CD14-positive monocyte (primary cell): Measurements from ENCODE around the gene SUCO. TPM values are rescaled to one million over a fixed set of nuclear protein-coding genes. Genes with fewer than 3 reads are reported as not detected.

ENCODE experiments used
- DNase-seq, 3 donors: peaks; one replicate each; pipeline ENCODE4 v3.0.0-alpha.2; 2011 to 2022
- H2AFZ ChIP-seq: 2 replicates; pipeline ENCODE4 v1.6.0; 2012; ENCODE audit warnings: mild to moderate bottlenecking, low read depth, low read length, inconsistent platforms; ENCODE audit not compliant: insufficient read depth, poor library complexity, severe bottlenecking
- H3K27ac ChIP-seq, 2 donors: 1 replicate in 1 of 2; 2 replicates in 1 of 2; pipeline ENCODE4 v1.5.1; 2012 to 2013; ENCODE audit warnings: low read length in 2 of 2, control low read depth in 1 of 2, inconsistent platforms in 1 of 2, low read depth in 1 of 2, mild to moderate bottlenecking in 1 of 2
- H3K27me3 ChIP-seq, 2 donors: one replicate each; pipeline versions ENCODE4 v1.6.0 to v1.6.1; 2011 to 2013; ENCODE audit warnings: low read length in 2 of 2; ENCODE audit not compliant: control insufficient read depth in 2 of 2, insufficient read depth in 2 of 2
- H3K36me3 ChIP-seq, 2 donors: replicated peaks in 1 of 2; 1 replicate in 1 of 2; 2 replicates in 1 of 2; pipeline versions ENCODE4 v1.5.1 to v1.6.1; 2012 to 2013; ENCODE audit warnings: low read length in 2 of 2, control low read depth in 1 of 2, inconsistent platforms in 1 of 2, mild to moderate bottlenecking in 1 of 2; ENCODE audit not compliant: insufficient read depth in 2 of 2, control insufficient read depth in 1 of 2
- H3K4me1 ChIP-seq, 2 donors: 1 replicate in 1 of 2; 2 replicates in 1 of 2; pipeline versions ENCODE4 v1.5.1 to v1.6.1; 2012 to 2013; ENCODE audit warnings: low read length in 2 of 2, control low read depth in 1 of 2, inconsistent platforms in 1 of 2, mild to moderate bottlenecking in 1 of 2, moderate library complexity in 1 of 2; ENCODE audit not compliant: insufficient read depth in 2 of 2, control insufficient read depth in 1 of 2
- H3K4me2 ChIP-seq: replicated peaks from 2 replicates; pipeline ENCODE3; 2012; ENCODE audit warnings: low read length, moderate library complexity, mild to moderate bottlenecking; ENCODE audit not compliant: poor library complexity, severe bottlenecking; ENCODE audit errors: extremely low read depth
- H3K4me3 ChIP-seq, 3 experiments: fragments of 200-600 bp in 1 of 3; sonication (generic) in 1 of 3; replicated peaks in 1 of 3; 1 replicate in 2 of 3; 2 replicates in 1 of 3; pipeline ENCODE4 v1.5.1; 2011 to 2013; ENCODE audit warnings: low read length in 3 of 3, mild to moderate bottlenecking in 3 of 3, control low read depth in 2 of 3, low read depth in 2 of 3, inconsistent platforms in 1 of 3, moderate library complexity in 1 of 3
- H3K79me2 ChIP-seq: 2 replicates; pipeline ENCODE4 v1.6.0; 2012; ENCODE audit warnings: mild to moderate bottlenecking, control low read depth, inconsistent platforms, low read length, moderate library complexity; ENCODE audit not compliant: insufficient read depth
- H3K9ac ChIP-seq: 2 replicates; pipeline ENCODE4 v1.6.0; 2017; ENCODE audit warnings: low read length, mild to moderate bottlenecking; ENCODE audit not compliant: insufficient read depth, poor library complexity, severe bottlenecking
- H3K9me3 ChIP-seq, 2 donors: replicated peaks in 1 of 2; 1 replicate in 1 of 2; 2 replicates in 1 of 2; pipeline versions ENCODE4 v1.5.1 to v1.6.1; 2012 to 2013; ENCODE audit warnings: low read length in 2 of 2, control low read depth in 1 of 2; ENCODE audit not compliant: control insufficient read depth in 1 of 2, insufficient read depth in 1 of 2
- H4K20me1 ChIP-seq: 2 replicates; pipeline ENCODE4 v1.6.0; 2012; ENCODE audit warnings: mild to moderate bottlenecking, low read length, control low read depth, moderate library complexity; ENCODE audit not compliant: insufficient read depth
- H3K27ac Mint-ChIP-seq, 7 donors: one replicate each; pipeline ENCODE4 v1.8.0; 2020; ENCODE audit warnings: mild to moderate bottlenecking in 7 of 7, mixed read lengths in 7 of 7, moderate library complexity in 6 of 7, inconsistent platforms in 2 of 7
- H3K27me3 Mint-ChIP-seq, 3 donors: one replicate each; pipeline ENCODE4 v1.8.0; 2021 to 2022; ENCODE audit warnings: low read depth in 3 of 3, mild to moderate bottlenecking in 3 of 3, mixed read lengths in 3 of 3, moderate library complexity in 3 of 3, inconsistent platforms in 1 of 3
- H3K36me3 Mint-ChIP-seq, 2 donors: one replicate each; pipeline ENCODE4 v1.8.0; 2020; ENCODE audit warnings: mixed read lengths in 2 of 2, inconsistent platforms in 1 of 2, mild to moderate bottlenecking in 1 of 2
- H3K4me1 Mint-ChIP-seq: one replicate; pipeline ENCODE4 v1.8.0; 2020; ENCODE audit warnings: mild to moderate bottlenecking, mixed read lengths
- H3K4me3 Mint-ChIP-seq, 2 donors: one replicate each; pipeline ENCODE4 v1.8.0; 2020; ENCODE audit warnings: mild to moderate bottlenecking in 2 of 2, mixed read lengths in 2 of 2, moderate library complexity in 1 of 2
- H3K9me3 Mint-ChIP-seq, 7 donors: one replicate each; pipeline ENCODE4 v1.8.0; 2020 to 2022; ENCODE audit warnings: mixed read lengths in 7 of 7, mild to moderate bottlenecking in 6 of 7, moderate library complexity in 6 of 7, inconsistent platforms in 2 of 7
- WGBS: methylation state at CpG from one replicate; pipeline ENCODE4 v1.1.5; 2013; ENCODE audit warnings: missing lambda C conversion rate; ENCODE audit not compliant: insufficient coverage; 5-methylcytosine and 5-hydroxymethylcytosine counted together
- intact Hi-C, 2 donors: fragments of 100-400 bp; cut with micrococcal nuclease; formaldehyde crosslinking; loops; one replicate each; pipeline versions ENCODE4 v1.15.0 to v1.15.1; 2023
- polyA plus RNA-seq, 3 donors: library from polyadenylated mRNA; depleted of rRNA in 1 of 3; unstranded in 2 of 3; stranded (reverse) in 1 of 3; fragments of 300-500 nt in 2 of 3; fragments of >200 nt in 1 of 3; fragmentation: Illumina TruSeq in 2 of 3; gene quantifications; 1 replicate in 2 of 3; 2 replicates in 1 of 3; pipeline ENCODE4 v1.2.3, GENCODE V29; 2012 to 2021
- TF ChIP-seq, protein P1 (sequence below): fragments of 200-600 bp; IDR thresholded peaks from one replicate; pipeline ENCODE4 v1.8.0; 2022; ENCODE audit warnings: antibody characterized with exemption, mild to moderate bottlenecking

Gene SUCO
- polyA plus RNA-seq, 3 donors: 6.8 to 8.5 (median 6.8) TPM

- Histone ChIP-seq H2AFZ (no peak overlapping the region), H3K36me3 (peaks cover 36 to 48% of the 10 kb centered on the region in 2 donors), H4K20me1 (no peaks in the 10 kb centered on the region), H3K27ac (no peak overlapping the region), H3K4me1 (peaks cover 10 to 23% of the 10 kb centered on the region in 2 donors), H3K9me3 (no peaks in the 10 kb centered on the region), H3K79me2 (no peaks in the 10 kb centered on the region), H3K4me3 (no peak overlapping the region), H3K27me3 (no peaks in the 10 kb centered on the region), H3K9ac (no peak overlapping the region), H3K4me2 (no peak overlapping the region)
- DNase-seq: no peak
- no peak overlapping the region for H3K27ac Mint-ChIP-seq
- peaks cover 33 to 34% of the 10 kb centered on the region in 2 donors for H3K36me3 Mint-ChIP-seq
- TF ChIP-seq, protein P1, sequence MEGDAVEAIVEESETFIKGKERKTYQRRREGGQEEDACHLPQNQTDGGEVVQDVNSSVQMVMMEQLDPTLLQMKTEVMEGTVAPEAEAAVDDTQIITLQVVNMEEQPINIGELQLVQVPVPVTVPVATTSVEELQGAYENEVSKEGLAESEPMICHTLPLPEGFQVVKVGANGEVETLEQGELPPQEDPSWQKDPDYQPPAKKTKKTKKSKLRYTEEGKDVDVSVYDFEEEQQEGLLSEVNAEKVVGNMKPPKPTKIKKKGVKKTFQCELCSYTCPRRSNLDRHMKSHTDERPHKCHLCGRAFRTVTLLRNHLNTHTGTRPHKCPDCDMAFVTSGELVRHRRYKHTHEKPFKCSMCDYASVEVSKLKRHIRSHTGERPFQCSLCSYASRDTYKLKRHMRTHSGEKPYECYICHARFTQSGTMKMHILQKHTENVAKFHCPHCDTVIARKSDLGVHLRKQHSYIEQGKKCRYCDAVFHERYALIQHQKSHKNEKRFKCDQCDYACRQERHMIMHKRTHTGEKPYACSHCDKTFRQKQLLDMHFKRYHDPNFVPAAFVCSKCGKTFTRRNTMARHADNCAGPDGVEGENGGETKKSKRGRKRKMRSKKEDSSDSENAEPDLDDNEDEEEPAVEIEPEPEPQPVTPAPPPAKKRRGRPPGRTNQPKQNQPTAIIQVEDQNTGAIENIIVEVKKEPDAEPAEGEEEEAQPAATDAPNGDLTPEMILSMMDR: no peak
- H3K9me3 Mint-ChIP-seq: peaks cover 0 to 8% (median 3%) of the 10 kb centered on the region in 7 donors
- WGBS: 100% methylated on average over 1 of the region's 2 CpGs
- H3K27me3 Mint-ChIP-seq: peaks cover 0 to 2% (median 0%) of the 10 kb centered on the region in 3 donors
- intact Hi-C loops: no loop called here
- peaks cover 24% of the 10 kb centered on the region for H3K4me1 Mint-ChIP-seq
- H3K4me3 Mint-ChIP-seq: no peak overlapping the region
Measured at GRCh38 chr1:172612478-172612877, 79.5 kb downstream of the SUCO start.

DNA sequence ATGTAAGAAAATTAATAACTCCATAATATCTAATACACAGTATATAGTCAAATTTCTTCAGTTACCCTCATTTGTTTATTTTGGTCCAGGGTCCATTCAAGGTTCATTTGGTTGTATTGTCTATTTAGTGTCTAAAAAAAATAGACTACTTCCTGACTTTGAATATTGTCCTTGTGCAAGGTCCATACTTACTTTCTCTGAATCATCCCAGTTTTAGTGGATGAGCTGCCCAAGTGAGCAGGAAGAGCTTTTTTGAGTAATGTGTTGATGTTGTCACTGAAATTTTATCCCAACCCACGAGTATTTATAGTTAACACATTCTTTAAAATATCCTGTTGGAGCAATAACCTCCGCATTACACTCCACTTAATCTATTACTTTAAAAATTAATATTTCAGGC is 80.3 kb downstream of the SUCO start:
- peaks cover 28 to 29% of the 10 kb centered on the region in 2 donors for H3K36me3 Mint-ChIP-seq
- DNase-seq: no peak
- Histone ChIP-seq H2AFZ (no peak overlapping the region), H3K4me2 (no peak overlapping the region), H4K20me1 (no peaks in the 10 kb centered on the region), H3K4me1 (peaks cover 10 to 24% of the 10 kb centered on the region in 2 donors), H3K27me3 (no peaks in the 10 kb centered on the region), H3K36me3 (peaks cover 30 to 40% of the 10 kb centered on the region in 2 donors), H3K9me3 (no peaks in the 10 kb centered on the region), H3K9ac (no peak overlapping the region), H3K4me3 (no peak overlapping the region), H3K79me2 (no peaks in the 10 kb centered on the region), H3K27ac (no peak overlapping the region)
- TF ChIP-seq, protein P1: no peak
- no peak overlapping the region for H3K4me3 Mint-ChIP-seq
- peaks cover 2 to 11% (median 6%) of the 10 kb centered on the region in 7 donors for H3K9me3 Mint-ChIP-seq
- WGBS: no CpG with 5 or more reads among the region's 2 CpGs
- peaks cover 0 to 2% (median 0%) of the 10 kb centered on the region in 3 donors for H3K27me3 Mint-ChIP-seq
- no peak overlapping the region for H3K27ac Mint-ChIP-seq
- intact Hi-C loops: no loop called here
- peaks cover 24% of the 10 kb centered on the region for H3K4me1 Mint-ChIP-seq
